A549 (cell line): ENCODE results near the gene WDR82. TPM values are rescaled to one million over a fixed set of nuclear protein-coding genes. Genes with fewer than 3 reads are reported as not detected.

Source experiments
- ATAC-seq, 2 experiments: fragments of 200-7000 bp in 1 of 2; fragments of >200 bp in 1 of 2; cut with Nextera tagmentation in 1 of 2; cut with Tn5 transposase in 1 of 2; 3 replicates each; pipeline versions ENCODE4 v1.8.0 to v1.9.1; 2018 to 2020; ENCODE audit warnings: mild to moderate bottlenecking in 1 of 2, moderate library complexity in 1 of 2
- CTCF ChIA-PET: fragments of 300-600 bp; sonication (Branson Sonifier 250); formaldehyde crosslinking; extraction: SDS; loops from one replicate; lab custom pipeline; 2021; ENCODE audit warnings: antibody characterized with exemption, inconsistent platforms; lab: Yijun Ruan, JAX
- POLR2A ChIA-PET: fragments of 350-600 bp; formaldehyde crosslinking; extraction: SDS; loops from one replicate; lab custom pipeline; 2021; ENCODE audit warnings: antibody characterized with exemption, inconsistent platforms; lab: Yijun Ruan, JAX
- DNase-seq, 2 experiments: peaks; one replicate each; pipeline versions ENCODE4 v3.0.0 to v3.0.0-alpha.2; 2011 to 2016; ENCODE audit warnings: low read depth in 1 of 2, low spot score in 1 of 2
- FAIRE-seq: peaks from 2 replicates; lab custom pipeline; 2011; peaks lifted over from hg19 to GRCh38; lab: Jason Lieb, UNC
- H3K27ac ChIP-seq, 2 experiments: fragments of >200 bp; sonication (Bioruptor Twin); formaldehyde crosslinking; 3 replicates each; pipeline ENCODE4 v1.5.1; 2016 to 2017
- H3K4me1 ChIP-seq: fragments of >200 bp; sonication (Bioruptor Twin); formaldehyde crosslinking; 3 replicates; pipeline ENCODE4 v1.6.1; 2016
- H3K4me2 ChIP-seq: fragments of >200 bp; sonication (Bioruptor Twin); formaldehyde crosslinking; 3 replicates; pipeline ENCODE4 v1.6.1; 2016
- H3K4me3 ChIP-seq: fragments of >200 bp; sonication (Bioruptor Twin); formaldehyde crosslinking; 3 replicates; pipeline ENCODE4 v1.5.1; 2016
- H3K9me3 ChIP-seq: fragments of >200 bp; sonication (Bioruptor Twin); formaldehyde crosslinking; 3 replicates; pipeline ENCODE4 v1.6.1; 2016
- CBX2 ChIP-seq: fragments of 200-600 bp; sonication (generic); IDR thresholded peaks from 2 replicates; pipeline ENCODE4 v1.6.1; 2016; ENCODE audit warnings: low read depth, mild to moderate bottlenecking, borderline replicate concordance
- CHD2 ChIP-seq: fragments of 150-350 bp; IDR thresholded peaks from 2 replicates; pipeline ENCODE4 v1.6.1; 2014; ENCODE audit warnings: low read length; ENCODE audit not compliant: partially characterized antibody
- E2F6 ChIP-seq: IDR thresholded peaks from 2 replicates; pipeline ENCODE4 v1.6.1; 2012; ENCODE audit warnings: low read depth, borderline replicate concordance
- EP300 ChIP-seq, 2 experiments: fragments of >200 bp; sonication (Bioruptor Twin); formaldehyde crosslinking; IDR thresholded peaks; 2 replicates in 1 of 2; 3 replicates in 1 of 2; pipeline ENCODE4 v1.6.1; 2016 to 2017
- HDAC2 ChIP-seq: fragments of 200-600 bp; sonication (generic); IDR thresholded peaks from 2 replicates; pipeline ENCODE4 v1.6.1; 2016
- HOXB13 ChIP-seq: fragments of 250-450 bp; sonication (Bioruptor Pico); IDR thresholded peaks from 2 replicates; pipeline ENCODE4 v1.5.0; 2020; ENCODE audit warnings: low read depth, mild to moderate bottlenecking, moderate library complexity
- JUN ChIP-seq, 2 experiments: fragments of >200 bp; sonication (Bioruptor Twin); formaldehyde crosslinking; IDR thresholded peaks; 2 replicates in 1 of 2; 3 replicates in 1 of 2; pipeline ENCODE4 v1.6.1; 2016 to 2017
- MAFK ChIP-seq: fragments of 450-650 bp; IDR thresholded peaks from 2 replicates; pipeline ENCODE4 v1.6.1; 2014; ENCODE audit not compliant: partially characterized antibody
- MAX ChIP-seq: IDR thresholded peaks from 2 replicates; pipeline ENCODE4 v1.6.1; 2012
- MAZ ChIP-seq: fragments of 150-350 bp; IDR thresholded peaks from 2 replicates; pipeline ENCODE4 v1.6.1; 2014; ENCODE audit warnings: antibody characterized with exemption, low read depth, low read length, borderline replicate concordance
- NPAS2 ChIP-seq: fragments of 250-450 bp; sonication (Bioruptor Pico); IDR thresholded peaks from 2 replicates; pipeline ENCODE4 v1.8.0; 2022; ENCODE audit warnings: mild to moderate bottlenecking, moderate library complexity, borderline replicate concordance
- RAD21 ChIP-seq, 2 experiments: fragments of >200 bp in 1 of 2; sonication (Bioruptor Twin) in 1 of 2; formaldehyde crosslinking in 1 of 2; IDR thresholded peaks in 1 of 2; conservative IDR thresholded peaks in 1 of 2; 2 replicates in 1 of 2; 3 replicates in 1 of 2; pipeline ENCODE4 v1.6.1; 2012 to 2018; ENCODE audit warnings: inconsistent platforms in 1 of 2
- RARB ChIP-seq: fragments of 250-450 bp; sonication (Bioruptor Pico); IDR thresholded peaks from 2 replicates; pipeline ENCODE4 v1.8.0; 2021; ENCODE audit warnings: mild to moderate bottlenecking, moderate library complexity
- SREBF2 ChIP-seq: fragments of 450-650 bp; IDR thresholded peaks from 2 replicates; pipeline ENCODE4 v1.6.1; 2014; ENCODE audit warnings: mild to moderate bottlenecking, moderate library complexity
- TP53 ChIP-seq: fragments of 250-450 bp; sonication (Bioruptor Pico); IDR thresholded peaks from 2 replicates; pipeline ENCODE4 v1.5.0; 2021; ENCODE audit warnings: mild to moderate bottlenecking, moderate library complexity
- WGBS: methylation state at CpG from one replicate; pipeline ENCODE4 v1.1.6; 2017; ENCODE audit errors: missing lambda C conversion rate; 5-methylcytosine and 5-hydroxymethylcytosine counted together
- polyA plus RNA-seq, 4 experiments: library from polyadenylated mRNA; depleted of rRNA in 3 of 4; stranded (reverse); fragments of >200 nt; fragmentation: RNase III in 1 of 4; extraction: RNeasy Plus Mini Kit Qiagen cat#74134 plus additional on column Dnase treatment in 1 of 4; gene quantifications; 2 replicates in 3 of 4; 3 replicates in 1 of 4; pipeline ENCODE4 v1.2.3, GENCODE V29; 2011 to 2017

WDR82 gene
- polyA plus RNA-seq, 2 of the 4 experiments (the other 2 are of a cell fraction): 50.6 to 52.7 TPM

- FAIRE-seq (no peak), ATAC-seq (no peak), DNase-seq (no peak)
- H3K4me2 ChIP-seq: no peak overlapping the region
- H3K4me3 ChIP-seq: no peak overlapping the region
- H3K9me3 ChIP-seq: no peaks in the 10 kb centered on the region
- H3K27ac ChIP-seq: no peak overlapping the region
- CTCF ChIA-PET: interaction anchor here (1.7 to 2.2 kb wide), 2 partner anchors 12 to 36 kb away, joined by 5 to 12 read pairs; no protein-coding TSS in a partner anchor
- TF ChIP-seq NPAS2 (CRISPR knock-in tag): no peak
- TF ChIP-seq MAZ: no peak
- TF ChIP-seq E2F6: no peak
- TF ChIP-seq EP300 (IDR thresholded peaks at IDR 0.05): no peak
- POLR2A ChIA-PET: no interaction called here
- WGBS: 88% methylated on average over 2 of the region's 2 CpGs
- H3K4me1 ChIP-seq: peaks cover 16% of the 10 kb centered on the region
Measured at GRCh38 chr3:52303811-52304210, 25.4 kb upstream of the WDR82 start.

GRCh38 chr3:52302426-52303145 is 24.1 kb upstream of the WDR82 start:
- H3K9me3 ChIP-seq: no peaks in the 10 kb centered on the region
- WGBS: 80% methylated on average over 6 of the region's 12 CpGs

GRCh38 chr3:52299879-52300611 is 21.6 kb upstream of the WDR82 start:
- Histone ChIP-seq H3K27ac (peak overlapping the region in 1 of 2 experiments; percentile 65; a peak in 3 of 6 replicates), H3K9me3 (no peaks in the 10 kb centered on the region), H3K4me2 (peak overlapping the region; percentile 48), H3K4me3 (no peak overlapping the region), H3K4me1 (peaks cover 16% of the 10 kb centered on the region)
- TF ChIP-seq RARB (CRISPR knock-in tag) (no peak), TP53 (CRISPR knock-in tag) (no peak), MAFK (no peak), HDAC2 (no peak), CHD2 (no peak)
- CTCF ChIA-PET: interaction anchor here (0.8 to 17.0 kb wide), 7 partner anchors 9 to 79 kb away, joined by 3 to 311 read pairs (median 4); no protein-coding TSS in a partner anchor
- POLR2A ChIA-PET: interaction anchor here (1.1 kb wide), 1 partner anchor 22 kb away, joined by 3 read pairs; no protein-coding TSS in a partner anchor
- peak; percentile 80 for ATAC-seq
- peak in 1 of 2 experiments; percentile 38 for DNase-seq
- FAIRE-seq: no peak
- 28% methylated on average over 9 of the region's 14 CpGs for WGBS

More at GRCh38 chr3:52302426-52303145, 24.1 kb upstream of the WDR82 start:
- Histone ChIP-seq H3K27ac (no peak overlapping the region), H3K4me2 (no peak overlapping the region), H3K4me3 (no peak overlapping the region), H3K4me1 (peaks cover 16% of the 10 kb centered on the region)
- CTCF ChIA-PET: no interaction called here
- POLR2A ChIA-PET: no interaction called here
- TF ChIP-seq RAD21 (conservative IDR thresholded peaks at IDR 0.05 in 1 of 2, IDR thresholded peaks at IDR 0.05 in 1 of 2): no peak
- no peak for TF ChIP-seq JUN (IDR thresholded peaks at IDR 0.05)
- TF ChIP-seq CBX2: no peak
- TF ChIP-seq MAX: no peak
- TF ChIP-seq SREBF2: no peak
- no peak for TF ChIP-seq MAFK
- ATAC-seq (no peak), FAIRE-seq (no peak), DNase-seq (no peak)

GRCh38 chr3:52299247-52299878 is 20.9 kb upstream of the WDR82 start:
- Histone ChIP-seq H3K9me3 (no peaks in the 10 kb centered on the region), H3K4me2 (peak overlapping the region; percentile 48; the same call in 1 of the 3 replicates), H3K27ac (peak overlapping the region in 1 of 2 experiments; percentile 65; a peak in 3 of 6 replicates), H3K4me3 (no peak overlapping the region), H3K4me1 (peaks cover 16% of the 10 kb centered on the region)
- ChIA-PET POLR2A (no interaction called here), CTCF (interaction anchor here (1.5 to 17.0 kb wide), 3 partner anchors 9 to 51 kb away, joined by 3 to 311 read pairs (median 18); no protein-coding TSS in a partner anchor)
- FAIRE-seq (no peak), ATAC-seq (peak; percentile 20 to 31; a peak in 3 of 6 replicates), DNase-seq (no peak)
- no peak for TF ChIP-seq HOXB13 (CRISPR knock-in tag)
- 68% methylated on average over 10 of the region's 10 CpGs for WGBS
